NCI-H1105 (cell line): ENCODE measurements around the gene OR2V2.
"Not testable (repeated sequence)": the region's sequence is repeated elsewhere in the genome, so short reads cannot be mapped to it uniquely, and the experiment has no call there.

Experiments
- DNase-seq: peaks from one replicate; lab custom pipeline; 2025; lab: John Stamatoyannopoulos, UW

The OR2V2 gene

GRCh38 chr5:181169459-181170236 lies 22.3 kb downstream of the OR2V2 start:
- not testable (repeated sequence) for DNase-seq

- DNase-seq, result no peak
Measured at GRCh38 chr5:181170237-181170825, 22.9 kb downstream of the OR2V2 start.

- DNase-seq, result no peak
Measured at GRCh38 chr5:181170996-181171395, 23.6 kb downstream of the OR2V2 start.

GRCh38 chr5:181171782-181172181 lies 24.4 kb downstream of the OR2V2 start:
- no peak for DNase-seq

- DNase-seq, result no peak
Measured at GRCh38 chr5:181173027-181173419, 25.6 kb downstream of the OR2V2 start.

- DNase-seq, result no peak
Measured at GRCh38 chr5:181173420-181174342, 26.3 kb downstream of the OR2V2 start.

GRCh38 chr5:181176254-181176952 lies 29.0 kb downstream of the OR2V2 start:
- no peak for DNase-seq

- not testable (repeated sequence) for DNase-seq
Measured at GRCh38 chr5:181177559-181177958, 30.2 kb downstream of the OR2V2 start.

GRCh38 chr5:181181650-181182565 lies 34.5 kb downstream of the OR2V2 start:
- no peak for DNase-seq

GRCh38 chr5:181182651-181183050 lies 35.3 kb downstream of the OR2V2 start:
- no peak for DNase-seq

GRCh38 chr5:181184845-181185216 lies 37.4 kb downstream of the OR2V2 start:
- DNase-seq, result no peak

GRCh38 chr5:181185560-181185959 lies 38.2 kb downstream of the OR2V2 start:
- no peak for DNase-seq

GRCh38 chr5:181186022-181186421 lies 38.6 kb downstream of the OR2V2 start:
- DNase-seq, result no peak

GRCh38 chr5:181186986-181187499 lies 39.7 kb downstream of the OR2V2 start:
- DNase-seq, result no peak

GRCh38 chr5:181187500-181188213 lies 40.3 kb downstream of the OR2V2 start:
- no peak for DNase-seq

- DNase-seq, result no peak
Measured at GRCh38 chr5:181188700-181189362, 41.4 kb downstream of the OR2V2 start.

GRCh38 chr5:181189363-181189961 lies 42.1 kb downstream of the OR2V2 start:
- no peak for DNase-seq

GRCh38 chr5:181189962-181190710 lies 42.8 kb downstream of the OR2V2 start:
- DNase-seq, result no peak
